ENCODE data around the gene NSF. TPM values are rescaled to one million over a fixed set of nuclear protein-coding genes. Genes with fewer than 3 reads are reported as not detected.
"Not testable (repeated sequence)": the region's sequence is repeated elsewhere in the genome, so short reads cannot be mapped to it uniquely, and the experiment has no call there.

The NSF gene
- total RNA-seq (37.8 TPM), polyA plus RNA-seq (23.2 TPM)

GRCh38 chr17:46590157-46591146 is at the start of gene NSF:
Gene NSF (plus strand): TSS chr17:46590669. CDS start chr17:46590776, 107 bp downstream.
- H3K27ac ChIP-seq (ENCODE audit: low read depth); H3K4me1 ChIP-seq (ENCODE audit: insufficient read depth); H3K36me3 ChIP-seq (ENCODE audit: insufficient read depth); DNase-seq (ENCODE audit: extremely low spot score); H3K4me3 ChIP-seq (ENCODE audit: low read depth, low read length): not testable (repeated sequence)
- no CpG with 5 or more reads among the region's 95 CpGs for WGBS

DNA sequence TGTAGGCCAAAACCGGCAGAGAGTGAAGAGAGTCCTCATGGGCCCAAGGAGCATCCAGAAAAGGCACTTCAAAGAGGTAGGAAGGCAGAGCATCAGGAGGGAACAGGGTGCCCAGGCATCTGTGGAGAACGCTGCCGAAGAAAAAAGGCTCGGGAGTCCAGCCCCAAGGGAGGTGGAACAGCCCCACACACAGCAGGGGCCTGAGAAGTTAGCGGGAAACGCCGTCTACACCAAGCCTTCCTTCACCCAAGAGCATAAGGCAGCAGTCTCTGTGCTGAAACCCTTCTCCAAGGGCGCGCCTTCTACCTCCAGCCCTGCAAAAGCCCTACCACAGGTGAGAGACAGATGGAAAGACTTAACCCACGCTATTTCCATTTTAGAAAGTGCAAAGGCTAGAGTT is 41.9 kb upstream of the NSF start:
- not testable (repeated sequence) for DNase-seq (ENCODE audit: extremely low spot score); H3K27ac ChIP-seq (ENCODE audit: low read depth); H3K4me3 ChIP-seq (ENCODE audit: low read depth, low read length); H3K4me1 ChIP-seq (ENCODE audit: insufficient read depth); H3K36me3 ChIP-seq (ENCODE audit: insufficient read depth)
- 96% methylated on average over 9 of the region's 10 CpGs for WGBS

GRCh38 chr17:46559155-46559554 is 31.3 kb upstream of the NSF start:
- not testable (repeated sequence) for DNase-seq (ENCODE audit: extremely low spot score); H3K27ac ChIP-seq (ENCODE audit: low read depth); H3K4me3 ChIP-seq (ENCODE audit: low read depth, low read length); H3K36me3 ChIP-seq (ENCODE audit: insufficient read depth); H3K4me1 ChIP-seq (ENCODE audit: insufficient read depth)
- no CpG with 5 or more reads among the region's 20 CpGs for WGBS

DNA sequence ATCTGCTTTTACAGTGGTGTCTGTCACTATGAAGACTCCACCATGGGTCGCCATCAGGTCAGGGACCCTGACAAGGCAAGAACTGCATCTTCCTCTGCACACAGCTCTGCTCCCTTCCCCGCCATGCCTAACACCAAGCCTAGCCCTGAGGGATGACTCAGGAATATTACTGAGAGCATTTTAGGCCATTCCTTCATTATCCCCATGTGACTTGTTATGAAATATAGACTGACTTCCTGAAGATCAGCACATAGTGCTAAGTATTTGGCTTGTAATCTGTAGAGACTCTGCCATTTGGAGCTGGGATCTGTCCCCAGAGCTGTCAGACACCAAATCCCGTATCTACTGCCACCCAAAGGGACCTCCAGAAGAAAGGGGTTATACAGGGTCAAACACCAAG is 30.4 kb upstream of the NSF start:
- not testable (repeated sequence) for H3K4me1 ChIP-seq (ENCODE audit: insufficient read depth); H3K4me3 ChIP-seq (ENCODE audit: low read depth, low read length); H3K27ac ChIP-seq (ENCODE audit: low read depth); DNase-seq (ENCODE audit: extremely low spot score); H3K36me3 ChIP-seq (ENCODE audit: insufficient read depth)
- no CpG with 5 or more reads among the region's 3 CpGs for WGBS

- not testable (repeated sequence) for H3K36me3 ChIP-seq (ENCODE audit: insufficient read depth); DNase-seq (ENCODE audit: extremely low spot score); H3K4me3 ChIP-seq (ENCODE audit: low read depth, low read length); H3K4me1 ChIP-seq (ENCODE audit: insufficient read depth); H3K27ac ChIP-seq (ENCODE audit: low read depth)
- WGBS = no CpG with 5 or more reads among the region's 2 CpGs
Measured at GRCh38 chr17:46566284-46566683, 24.2 kb upstream of the NSF start.

DNA sequence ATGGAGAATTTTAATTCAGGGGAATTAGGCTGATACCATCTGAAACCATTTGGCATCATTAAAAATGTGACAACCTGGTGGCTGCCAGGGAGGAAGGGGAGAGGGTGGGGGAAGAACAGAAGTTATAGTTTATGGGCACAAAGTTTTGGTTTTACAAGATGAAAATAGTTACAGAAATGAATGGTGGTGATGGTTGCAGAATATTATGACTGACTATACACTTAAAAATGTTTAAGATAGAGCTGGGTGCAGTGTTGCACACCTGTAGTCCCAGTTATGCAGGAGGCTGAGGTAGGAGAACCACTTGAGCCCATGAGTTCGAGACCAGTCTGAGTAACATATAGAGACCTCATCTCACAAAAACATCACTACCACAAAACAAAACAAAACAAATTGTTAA is 23.5 kb upstream of the NSF start:
- not testable (repeated sequence) for H3K4me1 ChIP-seq (ENCODE audit: insufficient read depth); H3K4me3 ChIP-seq (ENCODE audit: low read depth, low read length); H3K36me3 ChIP-seq (ENCODE audit: insufficient read depth); H3K27ac ChIP-seq (ENCODE audit: low read depth); DNase-seq (ENCODE audit: extremely low spot score)
- WGBS = no CpG with 5 or more reads among the region's 1 CpG

DNA sequence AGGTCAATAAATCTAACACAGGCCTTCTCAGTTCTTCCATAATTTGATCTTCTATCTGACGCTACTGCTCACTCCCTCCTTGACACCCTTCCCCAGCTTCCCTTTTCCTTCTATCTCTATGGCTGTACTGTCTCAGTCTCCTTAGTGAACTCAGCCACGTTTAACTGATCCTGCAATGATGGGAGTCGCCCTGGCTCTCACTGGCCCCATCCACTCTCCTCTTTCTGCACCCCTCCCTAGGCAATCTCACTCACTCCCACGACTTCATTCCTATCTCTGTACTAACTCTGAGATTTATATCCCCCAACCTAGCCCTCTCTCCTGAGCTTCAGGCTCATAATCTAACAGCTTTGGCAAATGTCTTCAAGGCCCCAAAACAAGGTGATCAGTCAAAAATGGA is 18.7 kb upstream of the NSF start:
- not testable (repeated sequence) for H3K4me1 ChIP-seq (ENCODE audit: insufficient read depth); H3K27ac ChIP-seq (ENCODE audit: low read depth); DNase-seq (ENCODE audit: extremely low spot score); H3K36me3 ChIP-seq (ENCODE audit: insufficient read depth); H3K4me3 ChIP-seq (ENCODE audit: low read depth, low read length)
- WGBS = no CpG with 5 or more reads among the region's 4 CpGs

DNA sequence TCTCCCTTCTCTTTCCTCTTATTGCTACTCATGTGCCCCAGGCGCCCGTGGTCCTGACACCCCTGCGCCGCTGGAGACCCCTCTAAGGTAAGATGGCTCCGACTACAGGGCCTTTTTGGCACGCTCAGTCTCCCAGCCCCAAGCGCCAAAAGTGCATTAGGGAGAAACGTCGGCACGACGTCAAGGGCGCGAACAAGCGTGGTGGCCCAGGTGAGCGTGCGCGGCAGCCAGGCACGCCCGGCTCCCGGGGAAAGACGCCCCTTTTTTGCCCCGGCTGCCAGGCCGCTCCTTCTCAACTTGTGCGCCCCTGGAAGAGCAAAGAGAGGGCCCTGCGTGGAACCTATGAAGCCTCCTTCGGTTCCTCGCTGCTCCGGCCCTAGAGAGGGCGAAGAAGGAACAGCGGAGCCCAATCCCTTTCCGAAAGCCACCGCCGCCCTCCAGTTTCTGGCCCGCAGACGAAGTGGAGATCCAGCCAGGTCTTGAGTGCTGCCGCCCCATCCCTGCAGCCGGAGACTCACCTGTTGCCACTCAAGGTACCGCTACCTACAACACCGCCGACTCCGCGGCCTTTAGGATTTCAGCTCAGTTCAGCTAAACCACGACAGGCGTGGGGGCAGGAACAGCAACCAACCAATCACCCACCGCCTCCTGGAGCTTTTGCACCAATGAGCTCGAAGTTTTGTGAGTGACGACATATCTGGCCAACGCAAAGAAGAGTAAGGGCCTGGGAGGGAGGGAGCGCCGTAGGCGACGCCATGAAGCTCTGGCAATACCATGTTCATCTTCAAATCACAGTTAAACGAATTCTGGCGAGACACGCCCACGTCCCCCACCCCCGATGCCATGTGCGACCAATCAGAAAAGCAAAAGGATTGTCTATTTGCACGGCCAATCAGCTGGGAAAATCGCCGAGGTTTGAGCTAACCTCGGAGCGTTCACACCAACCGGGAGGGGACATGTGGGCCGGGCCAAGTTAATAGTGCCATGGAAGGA is 11.1 kb upstream of the NSF start, which contains the start of gene ARL17A:
TSS of gene ARL17A (minus strand) at position 609 of the 993 bp plus-strand sequence. CDS start 3,369 bp downstream, outside the sequence.
- H3K4me3 ChIP-seq (ENCODE audit: low read depth, low read length); DNase-seq (ENCODE audit: extremely low spot score); H3K27ac ChIP-seq (ENCODE audit: low read depth); H3K36me3 ChIP-seq (ENCODE audit: insufficient read depth); H3K4me1 ChIP-seq (ENCODE audit: insufficient read depth): not testable (repeated sequence)
- WGBS = 0% methylated on average over 14 of the region's 65 CpGs

DNA sequence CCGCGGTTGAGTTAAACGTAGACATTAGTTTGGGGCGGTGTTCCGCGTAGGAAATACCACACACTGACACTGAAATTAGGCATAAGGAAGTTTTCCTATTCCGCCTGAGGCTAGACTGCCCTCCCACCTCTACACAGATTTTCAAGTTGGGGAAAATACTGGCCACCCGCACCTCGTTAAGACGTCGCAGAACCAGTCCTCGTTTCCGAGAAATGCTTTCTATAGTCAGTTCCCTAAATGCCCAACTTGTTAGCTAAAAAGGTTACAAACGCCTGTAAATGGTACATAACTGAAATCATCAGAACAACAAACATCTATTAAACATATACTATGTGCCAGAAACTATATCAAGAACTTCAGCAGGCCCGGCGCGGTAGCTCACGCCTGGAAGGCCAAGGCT is 10.4 kb upstream of the NSF start:
- H3K36me3 ChIP-seq (ENCODE audit: insufficient read depth); H3K4me1 ChIP-seq (ENCODE audit: insufficient read depth); DNase-seq (ENCODE audit: extremely low spot score); H3K4me3 ChIP-seq (ENCODE audit: low read depth, low read length); H3K27ac ChIP-seq (ENCODE audit: low read depth): not testable (repeated sequence)
- 2% methylated on average over 8 of the region's 18 CpGs for WGBS

DNA sequence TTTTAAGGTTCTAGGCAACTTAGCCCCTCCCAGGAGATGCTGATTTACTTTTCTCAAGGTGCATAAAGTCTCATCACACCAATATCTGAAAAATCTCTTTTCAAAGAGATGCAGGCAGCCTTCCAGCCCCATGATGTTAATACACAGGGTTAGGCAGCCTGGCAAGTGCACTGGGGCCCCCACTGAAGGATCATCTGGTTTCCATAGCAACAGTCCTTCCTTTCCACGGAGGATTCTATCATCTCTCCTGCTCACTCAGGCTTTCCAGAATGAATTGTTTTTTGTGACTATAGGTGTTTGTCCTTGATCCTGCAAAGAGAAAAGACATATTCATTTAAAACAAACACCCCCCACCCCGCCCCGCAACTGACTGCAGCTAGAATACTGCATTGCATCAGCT is 5.0 kb upstream of the NSF start:
- not testable (repeated sequence) for H3K4me3 ChIP-seq (ENCODE audit: low read depth, low read length); H3K4me1 ChIP-seq (ENCODE audit: insufficient read depth); H3K36me3 ChIP-seq (ENCODE audit: insufficient read depth); DNase-seq (ENCODE audit: extremely low spot score); H3K27ac ChIP-seq (ENCODE audit: low read depth)
- no CpG with 5 or more reads among the region's 3 CpGs for WGBS

DNA sequence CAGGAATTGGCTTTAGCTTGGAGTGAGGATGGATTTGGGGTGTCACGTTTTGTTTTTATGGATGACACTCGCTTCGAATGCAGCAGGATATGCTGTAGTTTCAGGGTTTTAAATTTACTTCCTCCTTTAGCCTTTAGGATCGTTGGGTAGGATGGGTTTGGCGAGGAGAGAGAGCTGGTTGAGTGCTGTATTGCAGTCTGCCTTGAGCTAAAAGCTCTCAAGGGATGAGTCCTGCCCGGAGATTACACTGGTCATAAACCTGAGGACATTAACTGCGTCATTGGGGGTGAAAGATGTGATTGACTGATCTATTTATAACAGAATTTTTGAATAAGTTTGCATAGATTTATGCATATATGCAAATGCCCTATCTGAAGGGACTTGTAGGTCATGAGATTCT is 863 bp downstream of the NSF start:
- not testable (repeated sequence) for H3K4me1 ChIP-seq (ENCODE audit: insufficient read depth); H3K27ac ChIP-seq (ENCODE audit: low read depth); DNase-seq (ENCODE audit: extremely low spot score); H3K36me3 ChIP-seq (ENCODE audit: insufficient read depth); H3K4me3 ChIP-seq (ENCODE audit: low read depth, low read length)
- no CpG with 5 or more reads among the region's 7 CpGs for WGBS

- 27% methylated on average over 2 of the region's 3 CpGs for WGBS
- not testable (repeated sequence) for H3K27ac ChIP-seq (ENCODE audit: low read depth); H3K4me1 ChIP-seq (ENCODE audit: insufficient read depth); H3K4me3 ChIP-seq (ENCODE audit: low read depth, low read length); H3K36me3 ChIP-seq (ENCODE audit: insufficient read depth); DNase-seq (ENCODE audit: extremely low spot score)
Measured at GRCh38 chr17:46598344-46598931, 8.0 kb downstream of the NSF start.

GRCh38 chr17:46600767-46601166 is 10.3 kb downstream of the NSF start:
- not testable (repeated sequence) for H3K27ac ChIP-seq (ENCODE audit: low read depth); H3K4me1 ChIP-seq (ENCODE audit: insufficient read depth); DNase-seq (ENCODE audit: extremely low spot score); H3K4me3 ChIP-seq (ENCODE audit: low read depth, low read length); H3K36me3 ChIP-seq (ENCODE audit: insufficient read depth)
- no CpG with 5 or more reads among the region's 3 CpGs for WGBS

Data from urinary bladder (tissue), 4 donors.